Activated T-helper 1 cell treated with Interleukin-2 at 50 U/mL for 16 hours (primary cell): Measurements from ENCODE around the gene DISP1.

Experiments used
- DNase-seq: peaks from one replicate; pipeline ENCODE4 v3.0.0-alpha.2; 2020; ENCODE audit warnings: low read depth

Gene DISP1

GRCh38 chr1:222814536-222815439, at the start of gene DISP1:
Gene DISP1, plus strand, starts transcription at chr1:222815039. Its CDS starts 127,785 bp downstream, at chr1:222942824.
- DNase-seq, result peak; percentile 64

GRCh38 chr1:222767152-222767571, 47.7 kb upstream of the DISP1 start:
- DNase-seq, result no peak

GRCh38 chr1:222768592-222768991, 46.2 kb upstream of the DISP1 start:
- DNase-seq, result no peak

- DNase-seq, result no peak
Observed at GRCh38 chr1:222769181-222769580, 45.7 kb upstream of the DISP1 start.

GRCh38 chr1:222769971-222770620, 44.7 kb upstream of the DISP1 start:
- no peak for DNase-seq

- DNase-seq, result no peak
Observed at GRCh38 chr1:222772996-222773379, 41.9 kb upstream of the DISP1 start.

- no peak for DNase-seq
Observed at GRCh38 chr1:222777463-222777862, 37.4 kb upstream of the DISP1 start.

- no peak for DNase-seq
Observed at GRCh38 chr1:222777977-222778376, 36.9 kb upstream of the DISP1 start.

- no peak for DNase-seq
Observed at GRCh38 chr1:222781251-222781650, 33.6 kb upstream of the DISP1 start.

- no peak for DNase-seq
Observed at GRCh38 chr1:222783051-222783450, 31.8 kb upstream of the DISP1 start.

GRCh38 chr1:222784371-222784770, 30.5 kb upstream of the DISP1 start:
- no peak for DNase-seq

- DNase-seq, result no peak
Observed at GRCh38 chr1:222784916-222785315, 29.9 kb upstream of the DISP1 start.

- DNase-seq, result no peak
Observed at GRCh38 chr1:222785529-222785928, 29.3 kb upstream of the DISP1 start.

GRCh38 chr1:222786121-222786520, 28.7 kb upstream of the DISP1 start:
- no peak for DNase-seq

- DNase-seq, result no peak
Observed at GRCh38 chr1:222787729-222788128, 27.1 kb upstream of the DISP1 start.

- no peak for DNase-seq
Observed at GRCh38 chr1:222788402-222789156, 26.3 kb upstream of the DISP1 start.

- no peak for DNase-seq
Observed at GRCh38 chr1:222790115-222790514, 24.7 kb upstream of the DISP1 start.

- no peak for DNase-seq
Observed at GRCh38 chr1:222790520-222790919, 24.3 kb upstream of the DISP1 start.

- DNase-seq, result no peak
Observed at GRCh38 chr1:222791006-222791710, 23.7 kb upstream of the DISP1 start.

GRCh38 chr1:222792744-222793143, 22.1 kb upstream of the DISP1 start:
- no peak for DNase-seq

GRCh38 chr1:222794656-222795474, 20.0 kb upstream of the DISP1 start:
- no peak for DNase-seq
